ENCODE results near the gene ARHGDIB.

Gene ARHGDIB

GRCh38 chr12:14959126-14959440 is 2.3 kb downstream of the ARHGDIB start:
- no peak for TF ChIP-seq CTCF (IDR thresholded peaks at IDR 0.05; ENCODE audit: insufficient read depth, low read depth, low read length, missing control alignments)
- no peak for DNase-seq (ENCODE audit: low read depth)
- H3K4me3 ChIP-seq (ENCODE audit: low read depth, low read length): peak overlapping the region; percentile 98

- H3K4me3 ChIP-seq (ENCODE audit: low read depth, low read length): peak overlapping the region; percentile 98
- DNase-seq (ENCODE audit: low read depth): no peak
- no peak for TF ChIP-seq CTCF (IDR thresholded peaks at IDR 0.05; ENCODE audit: insufficient read depth, low read depth, low read length, missing control alignments)
Observed at GRCh38 chr12:14958361-14959125, 2.9 kb downstream of the ARHGDIB start.

GRCh38 chr12:14957551-14958168 is 3.7 kb downstream of the ARHGDIB start:
- H3K4me3 ChIP-seq (ENCODE audit: low read depth, low read length): peak overlapping the region; percentile 98
- DNase-seq (ENCODE audit: low read depth): no peak
- TF ChIP-seq CTCF (IDR thresholded peaks at IDR 0.05; ENCODE audit: insufficient read depth, low read depth, low read length, missing control alignments): no peak

- no peak for DNase-seq (ENCODE audit: low read depth)
- no peak for TF ChIP-seq CTCF (IDR thresholded peaks at IDR 0.05; ENCODE audit: insufficient read depth, low read depth, low read length, missing control alignments)
- peak overlapping the region; percentile 98 for H3K4me3 ChIP-seq (ENCODE audit: low read depth, low read length)
Observed at GRCh38 chr12:14956905-14957304, 4.5 kb downstream of the ARHGDIB start.

GRCh38 chr12:14956024-14956891 is 5.1 kb downstream of the ARHGDIB start:
- peak overlapping the region; percentile 98 for H3K4me3 ChIP-seq (ENCODE audit: low read depth, low read length)
- TF ChIP-seq CTCF (IDR thresholded peaks at IDR 0.05; ENCODE audit: insufficient read depth, low read depth, low read length, missing control alignments): no peak
- DNase-seq (ENCODE audit: low read depth): peak; percentile 89

- no peak overlapping the region; the same call in 1 of the 2 replicates for H3K4me3 ChIP-seq (ENCODE audit: low read depth, low read length)
- no peak for TF ChIP-seq CTCF (IDR thresholded peaks at IDR 0.05; ENCODE audit: insufficient read depth, low read depth, low read length, missing control alignments)
- no peak for DNase-seq (ENCODE audit: low read depth)
Observed at GRCh38 chr12:14954269-14954668, 7.1 kb downstream of the ARHGDIB start.
